Midbrain (tissue), 1 donor: ENCODE measurements around the gene SCGB1D2.

Experiments
- DNase-seq: peaks from one replicate; lab custom pipeline; 2025; lab: John Stamatoyannopoulos, UW

The SCGB1D2 gene

DNA sequence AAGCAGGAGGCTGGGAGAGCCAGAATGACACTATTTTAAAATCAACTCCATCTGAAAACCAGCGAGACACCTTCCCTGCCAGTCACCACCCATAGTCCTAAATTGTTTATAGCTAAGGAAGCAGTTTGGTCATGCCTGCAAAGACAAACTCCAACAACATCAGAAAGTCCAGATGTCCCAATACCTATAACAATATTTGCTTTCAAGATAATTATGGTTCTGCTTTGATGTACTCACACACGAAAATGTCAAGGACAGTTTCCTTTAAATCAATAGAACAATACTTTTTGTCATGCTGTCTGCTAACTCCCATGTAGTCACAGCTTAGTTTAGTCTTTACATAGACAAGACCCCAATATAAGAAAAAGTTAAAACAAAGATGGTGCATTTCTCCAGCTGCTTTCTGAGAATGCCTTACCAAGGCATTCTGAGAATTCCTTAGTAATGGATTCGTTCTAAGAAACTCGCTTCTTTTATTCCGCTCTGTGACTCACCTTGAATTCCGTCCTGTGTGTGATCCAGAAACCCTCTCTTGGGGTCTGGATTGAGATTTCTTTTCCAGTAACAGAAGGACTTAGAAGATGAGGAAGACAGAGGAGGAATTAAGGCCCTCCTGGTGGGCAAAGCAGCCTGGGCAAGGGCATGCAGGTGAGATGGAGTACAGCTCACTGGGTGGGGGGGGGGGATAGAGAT lies 18.4 kb downstream of the SCGB1D2 start:
- DNase-seq = no peak

DNA sequence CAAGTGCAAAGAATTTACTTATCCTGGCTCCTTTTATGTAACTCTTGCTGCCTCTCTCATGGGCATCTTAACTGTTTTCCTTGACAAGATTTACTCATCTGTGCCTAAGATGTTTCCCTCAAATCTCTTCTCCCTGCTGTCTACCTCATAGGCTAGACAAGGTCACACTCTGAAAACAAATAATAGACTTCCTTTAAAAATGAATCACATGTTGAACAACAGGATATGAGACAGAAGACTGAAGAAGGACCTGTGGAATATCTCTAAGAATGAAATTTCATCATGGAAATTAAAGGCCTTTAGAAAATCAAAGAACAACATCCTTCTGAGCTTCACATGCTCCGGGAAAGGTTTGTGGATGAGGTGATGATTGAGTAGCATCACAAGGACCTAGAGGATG lies 22.0 kb downstream of the SCGB1D2 start:
- DNase-seq = no peak

DNA sequence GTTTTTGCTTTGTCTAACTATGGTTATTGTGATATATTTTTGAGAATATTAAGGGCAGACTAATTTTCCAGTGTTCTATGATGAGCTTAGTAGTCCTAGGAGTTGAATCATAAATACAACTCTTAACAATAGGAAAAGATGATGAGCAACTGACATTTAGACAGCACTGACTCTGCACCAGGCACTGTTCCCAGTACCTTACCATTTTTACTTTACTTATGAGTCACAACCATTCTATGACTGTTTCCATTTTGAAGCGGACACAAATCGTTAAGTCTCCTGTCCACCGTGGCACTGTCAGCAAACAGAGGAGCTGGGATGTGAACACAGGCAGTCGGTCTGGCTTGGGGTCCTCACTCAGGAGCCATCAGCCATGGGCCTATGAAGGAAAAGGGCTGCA lies 24.5 kb downstream of the SCGB1D2 start:
- no peak for DNase-seq

DNA sequence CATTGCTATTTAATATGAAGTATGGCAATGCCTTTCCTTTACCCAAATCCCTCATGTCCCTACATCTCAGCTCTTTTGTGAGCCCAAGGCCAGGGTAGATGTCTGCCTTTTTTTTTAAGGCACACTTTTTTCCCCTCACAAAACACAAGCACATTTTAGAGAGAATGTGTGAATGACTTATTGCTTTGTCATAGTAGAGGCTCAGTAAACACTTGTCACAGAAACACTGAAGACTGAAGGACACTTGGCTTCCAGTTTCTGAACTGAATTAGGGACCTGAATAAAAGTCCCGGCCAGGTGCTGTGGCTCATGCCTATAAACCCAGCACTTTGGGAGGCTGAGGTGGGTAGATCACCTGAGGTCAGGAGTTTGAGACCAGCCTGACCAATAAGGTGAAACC lies 25.0 kb downstream of the SCGB1D2 start:
- DNase-seq = no peak

DNA sequence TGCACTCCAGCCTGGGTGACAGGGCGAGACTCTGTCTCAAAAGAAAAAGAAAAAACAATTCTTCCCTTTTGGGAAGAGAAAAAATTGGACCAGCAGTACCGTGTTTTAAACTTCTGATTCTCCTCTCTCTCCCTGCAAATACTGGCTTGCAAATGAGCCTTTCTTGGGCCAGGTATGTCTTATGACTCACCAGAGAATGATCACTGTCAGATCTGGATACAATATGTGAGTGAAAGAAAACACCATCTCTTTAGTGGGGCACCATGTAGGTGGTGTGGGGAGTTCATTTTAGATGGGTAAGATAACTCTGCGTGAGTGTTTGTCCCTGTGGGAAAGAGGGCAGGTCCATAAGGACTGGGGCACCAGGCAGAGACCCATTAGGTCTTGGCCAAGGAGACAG lies 25.5 kb downstream of the SCGB1D2 start:
- no peak for DNase-seq

DNA sequence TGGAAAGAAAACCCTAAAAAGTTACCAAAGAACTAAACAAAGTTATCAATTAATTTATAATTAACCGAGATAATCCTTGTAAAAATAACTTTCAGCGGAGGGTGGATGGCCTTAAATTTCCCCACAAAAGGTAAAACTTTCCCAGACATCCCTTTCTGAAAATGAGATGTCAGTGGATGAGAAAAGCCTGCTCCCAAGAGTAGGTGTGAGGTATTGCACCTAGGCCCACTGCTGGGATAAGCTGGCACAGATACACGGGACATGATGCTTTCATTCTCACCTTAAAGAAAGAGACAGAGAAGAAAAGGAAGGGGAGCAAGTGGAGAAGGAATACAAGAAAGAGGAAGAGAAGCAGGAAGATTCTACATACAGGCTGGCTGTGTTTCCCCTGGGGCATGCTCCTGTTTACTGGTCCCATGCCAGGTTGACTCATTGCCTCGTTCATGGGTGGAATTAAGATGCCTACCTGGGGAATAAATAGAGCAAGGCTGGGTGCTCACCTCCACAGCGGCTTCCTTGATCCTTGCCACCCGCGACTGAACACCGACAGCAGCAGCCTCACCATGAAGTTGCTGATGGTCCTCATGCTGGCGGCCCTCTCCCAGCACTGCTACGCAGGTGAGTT lies 27.7 kb downstream of the SCGB1D2 start, which contains the start of gene SCGB2A2:
TSS of gene SCGB2A2 (plus strand) at position 505 of the 625 bp plus-strand sequence. CDS start at position 564, 59 bp downstream.
- no peak for DNase-seq

DNA sequence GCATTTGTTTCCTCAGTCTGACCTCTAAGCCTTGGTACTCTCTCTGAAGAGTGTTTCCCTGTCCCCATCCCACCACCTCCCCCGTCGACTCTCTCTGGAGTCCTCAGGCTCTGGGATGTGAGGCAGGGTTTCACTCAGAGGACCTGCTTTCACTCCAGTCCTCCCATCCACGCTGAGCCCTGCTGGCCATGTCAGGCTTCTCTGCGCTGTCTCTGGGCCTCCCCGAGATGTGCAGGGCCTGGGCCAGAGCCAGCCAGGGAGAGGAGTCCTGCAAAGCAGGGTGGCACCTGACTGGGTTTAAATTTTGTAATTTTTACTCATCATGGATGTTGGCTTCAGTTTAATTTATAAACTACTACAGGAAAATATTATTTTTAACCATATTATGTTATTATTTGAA lies 31.2 kb downstream of the SCGB1D2 start:
- no peak for DNase-seq

DNA sequence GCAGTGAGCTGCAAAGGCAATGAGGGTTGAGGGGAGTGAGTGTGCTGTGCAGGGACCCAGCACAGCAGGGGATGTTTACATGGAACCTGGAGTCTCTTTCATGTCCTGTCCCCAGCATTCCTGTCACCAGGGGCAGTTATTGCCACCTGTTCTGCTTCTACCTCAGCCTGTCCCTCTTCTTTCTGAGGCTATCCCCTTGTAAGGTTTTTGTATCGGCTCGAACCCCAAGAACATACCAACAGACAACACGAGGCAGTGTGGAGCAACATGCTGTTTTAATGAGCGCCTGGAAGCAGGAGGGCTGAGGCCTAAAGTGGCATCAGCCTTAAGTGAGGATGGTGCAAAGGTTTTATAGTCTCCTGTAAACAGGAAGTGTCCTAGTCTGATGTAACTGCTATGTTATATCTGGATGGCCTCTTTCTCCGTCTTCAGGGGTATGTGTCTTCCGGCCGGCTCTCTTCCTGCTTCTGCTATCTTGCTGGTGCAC lies 31.8 kb downstream of the SCGB1D2 start:
- DNase-seq = no peak

DNA sequence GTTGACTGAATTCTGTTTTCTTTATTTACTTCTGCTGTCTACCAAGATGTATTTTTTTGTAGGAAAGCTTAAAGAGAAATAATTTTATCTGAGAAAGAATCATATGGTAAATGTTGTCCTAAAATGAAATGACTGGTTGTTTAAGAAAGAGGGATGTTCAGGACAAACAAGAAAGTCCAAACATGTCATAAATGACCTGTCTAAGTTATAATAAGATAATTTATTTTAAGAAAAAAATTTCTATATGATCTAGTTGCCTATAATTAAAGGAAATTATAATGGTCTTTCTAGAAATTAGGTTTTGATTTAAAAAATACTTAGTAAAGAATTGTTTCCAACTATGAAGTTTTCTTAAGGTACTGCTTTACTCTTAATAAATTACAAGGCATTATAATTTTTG lies 38.4 kb downstream of the SCGB1D2 start:
- DNase-seq = no peak
